Activated CD4-positive, alpha-beta T cell treated with anti-CD3 and anti-CD28 coated beads for 36 hours (primary cell): ENCODE results near the gene OTP. TPM values are rescaled to one million over a fixed set of nuclear protein-coding genes. Genes with fewer than 3 reads are reported as not detected.
A peak's percentile ranks its signal among the peaks of the same experiment; 100 is the strongest.

Experiments
- ATAC-seq: fragments of 200-7000 bp; cut with Tn5 transposase; one replicate; pipeline ENCODE4 v1.10.0; 2021; ENCODE audit warnings: mild to moderate bottlenecking, moderate library complexity
- CTCF ChIA-PET: fragments of 350-600 bp; sonication (Branson Sonifier 250); formaldehyde crosslinking; loops from one replicate; lab custom pipeline; 2021; ENCODE audit warnings: antibody characterized with exemption; lab: Charles Lee
- POLR2A ChIA-PET: fragments of 350-600 bp; sonication (Branson Sonifier 250); formaldehyde crosslinking; loops from one replicate; lab custom pipeline; 2021; ENCODE audit warnings: antibody characterized with exemption, inconsistent platforms; lab: Charles Lee
- DNase-seq: peaks from one replicate; pipeline ENCODE4 v3.0.0-alpha.2; 2020
- H3K27ac Mint-ChIP-seq: one replicate; pipeline ENCODE4 v1.8.0; 2021; ENCODE audit warnings: mixed read lengths
- H3K27me3 Mint-ChIP-seq: one replicate; pipeline ENCODE4 v1.8.0; 2021; ENCODE audit warnings: mixed read lengths
- H3K36me3 Mint-ChIP-seq: one replicate; pipeline ENCODE4 v1.8.0; 2021; ENCODE audit warnings: low read depth, mixed read lengths
- H3K4me1 Mint-ChIP-seq: one replicate; pipeline ENCODE4 v1.8.0; 2021; ENCODE audit warnings: mixed read lengths
- H3K4me3 Mint-ChIP-seq: one replicate; pipeline ENCODE4 v1.8.0; 2021; ENCODE audit warnings: mild to moderate bottlenecking, moderate library complexity, mixed read lengths
- H3K9me3 Mint-ChIP-seq: one replicate; pipeline ENCODE4 v1.8.0; 2021; ENCODE audit warnings: low read depth, mixed read lengths
- intact Hi-C, 2 experiments: fragments of 100-400 bp; cut with DNase I in 1 of 2; cut with micrococcal nuclease in 1 of 2; formaldehyde crosslinking; loops; one replicate each; pipeline versions ENCODE4 v1.14.2 to v1.15.1; 2022 to 2024; cut with DNase I, micrococcal nuclease
- total RNA-seq, 2 experiments: library from RNA; stranded (reverse); gene quantifications; one replicate each; pipeline ENCODE4 v1.2.3, GENCODE V29; 2021

Gene OTP
- total RNA-seq, 2 experiments from 2014 or later: not detected

GRCh38 chr5:77638763-77639671, 504 bp upstream of the OTP start:
- intact Hi-C loops: loop anchor here in 1 of 2 experiments (1.0 to 5.0 kb wide), 2 partner anchors 8 to 318 kb away; no protein-coding TSS in a partner anchor
- ChIA-PET POLR2A (interaction anchor here (0.6 kb wide), 1 partner anchor 61 kb away, joined by 3 read pairs; no protein-coding TSS in a partner anchor), CTCF (interaction anchor here (0.6 to 1.9 kb wide), 3 partner anchors 8 to 429 kb away, joined by 3 to 4 read pairs (median 3); no protein-coding TSS in a partner anchor)
- peaks cover 69% of the 10 kb centered on the region for H3K27me3 Mint-ChIP-seq
- H3K4me3 Mint-ChIP-seq: no peak overlapping the region
- H3K9me3 Mint-ChIP-seq: peaks cover 2% of the 10 kb centered on the region
- ATAC-seq (peak; percentile 61), DNase-seq (peak; percentile 43)
- no peak overlapping the region for H3K27ac Mint-ChIP-seq
- peaks cover 27% of the 10 kb centered on the region for H3K4me1 Mint-ChIP-seq
- no peaks in the 10 kb centered on the region for H3K36me3 Mint-ChIP-seq

DNA sequence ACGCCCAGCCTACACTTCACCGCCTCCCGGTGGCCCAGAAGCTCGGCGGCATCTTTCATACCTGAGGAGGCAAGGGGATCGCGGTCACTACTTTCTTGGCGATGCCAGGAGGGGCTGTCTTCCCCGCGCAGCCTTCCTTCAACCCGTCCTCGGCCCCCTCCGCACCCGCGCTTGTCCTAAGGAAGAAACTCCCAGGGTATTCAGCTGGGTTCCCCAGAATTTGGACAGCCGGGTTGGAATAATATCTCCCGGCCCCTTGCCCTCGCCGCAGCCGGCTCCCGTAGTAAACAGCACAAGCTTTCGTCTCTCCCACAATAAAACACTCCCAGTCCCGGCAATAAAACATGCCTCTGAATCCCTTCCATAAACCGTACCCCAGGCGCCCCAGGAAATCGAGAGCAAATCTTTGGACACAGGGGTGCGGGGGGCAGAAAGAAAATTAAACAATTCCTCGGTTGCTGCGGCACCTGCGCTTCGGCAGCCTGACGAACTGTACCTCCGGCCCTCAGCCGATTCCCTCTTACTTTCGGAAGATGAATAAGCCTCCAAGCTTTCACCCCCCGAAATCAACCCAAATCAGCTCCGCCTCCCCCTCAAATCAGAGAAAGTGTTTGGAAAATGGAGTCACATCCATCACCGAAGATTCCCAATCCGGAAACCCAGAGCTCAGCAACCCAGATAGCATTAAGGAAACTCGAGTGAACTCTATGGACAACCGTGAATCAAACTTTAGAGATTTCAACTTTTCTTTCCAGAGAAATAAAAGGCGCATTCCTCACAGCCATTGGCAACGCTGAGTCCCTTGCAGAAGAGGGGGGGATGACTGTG, 1.1 kb downstream of the OTP start:
- ATAC-seq (no peak), DNase-seq (peak; percentile 21)
- Mint-ChIP-seq H3K9me3 (peaks cover 2% of the 10 kb centered on the region), H3K4me3 (peak overlapping the region; percentile 36), H3K36me3 (no peaks in the 10 kb centered on the region), H3K27ac (peak overlapping the region; percentile 12), H3K27me3 (peaks cover 69% of the 10 kb centered on the region), H3K4me1 (peaks cover 26% of the 10 kb centered on the region)
- CTCF ChIA-PET: interaction anchor here (0.7 to 1.9 kb wide), 2 partner anchors 9 to 145 kb away, joined by 4 read pairs; partner anchors contain the start of gene WDR41
- intact Hi-C loops: loop anchor here in 1 of 2 experiments (5.0 kb wide), 1 partner anchor 320 kb away; no protein-coding TSS in a partner anchor
- POLR2A ChIA-PET: no interaction called here

DNA sequence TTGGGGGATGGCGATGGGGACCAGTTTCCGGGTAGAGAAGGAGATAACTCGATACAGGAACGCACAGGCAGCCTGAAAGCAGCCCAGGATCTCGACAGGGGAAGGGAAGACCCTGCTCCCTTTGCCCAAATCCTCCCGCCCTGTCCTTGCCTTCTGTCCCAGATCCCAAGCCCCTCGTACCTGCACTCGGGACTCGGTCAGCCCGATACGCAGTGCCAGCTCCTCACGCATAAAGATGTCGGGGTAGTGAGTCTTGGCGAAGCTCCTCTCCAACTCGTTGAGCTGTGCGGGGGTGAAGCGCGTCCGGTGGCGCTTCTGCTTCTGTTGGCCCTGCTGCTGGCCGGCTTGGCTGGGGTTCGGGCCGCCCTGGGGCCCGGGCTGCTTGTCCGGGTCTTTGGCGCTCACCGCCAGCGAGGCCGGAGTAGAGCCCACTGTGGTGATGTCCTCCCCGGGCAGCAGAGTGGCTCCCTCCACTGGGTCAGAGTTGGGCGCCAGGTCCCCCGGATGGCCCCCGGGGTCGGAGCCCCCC, 1.8 kb downstream of the OTP start:
- no peak for ATAC-seq
- intact Hi-C loops: loop anchor here in 1 of 2 experiments (5.0 kb wide), 1 partner anchor 321 kb away; no protein-coding TSS in a partner anchor
- H3K27ac Mint-ChIP-seq: no peak overlapping the region
- no peak overlapping the region for H3K4me3 Mint-ChIP-seq
- H3K4me1 Mint-ChIP-seq: peaks cover 28% of the 10 kb centered on the region
- H3K27me3 Mint-ChIP-seq: peaks cover 68% of the 10 kb centered on the region
- CTCF ChIA-PET: interaction anchor here (0.7 kb wide), 1 partner anchor 145 kb away, joined by 4 read pairs; the partner anchor contains the start of gene WDR41
- DNase-seq: no peak
- POLR2A ChIA-PET: interaction anchor here (0.6 kb wide), 1 partner anchor 130 kb away, joined by 3 read pairs; no protein-coding TSS in a partner anchor
- H3K36me3 Mint-ChIP-seq: no peaks in the 10 kb centered on the region
- peaks cover 2% of the 10 kb centered on the region for H3K9me3 Mint-ChIP-seq

DNA sequence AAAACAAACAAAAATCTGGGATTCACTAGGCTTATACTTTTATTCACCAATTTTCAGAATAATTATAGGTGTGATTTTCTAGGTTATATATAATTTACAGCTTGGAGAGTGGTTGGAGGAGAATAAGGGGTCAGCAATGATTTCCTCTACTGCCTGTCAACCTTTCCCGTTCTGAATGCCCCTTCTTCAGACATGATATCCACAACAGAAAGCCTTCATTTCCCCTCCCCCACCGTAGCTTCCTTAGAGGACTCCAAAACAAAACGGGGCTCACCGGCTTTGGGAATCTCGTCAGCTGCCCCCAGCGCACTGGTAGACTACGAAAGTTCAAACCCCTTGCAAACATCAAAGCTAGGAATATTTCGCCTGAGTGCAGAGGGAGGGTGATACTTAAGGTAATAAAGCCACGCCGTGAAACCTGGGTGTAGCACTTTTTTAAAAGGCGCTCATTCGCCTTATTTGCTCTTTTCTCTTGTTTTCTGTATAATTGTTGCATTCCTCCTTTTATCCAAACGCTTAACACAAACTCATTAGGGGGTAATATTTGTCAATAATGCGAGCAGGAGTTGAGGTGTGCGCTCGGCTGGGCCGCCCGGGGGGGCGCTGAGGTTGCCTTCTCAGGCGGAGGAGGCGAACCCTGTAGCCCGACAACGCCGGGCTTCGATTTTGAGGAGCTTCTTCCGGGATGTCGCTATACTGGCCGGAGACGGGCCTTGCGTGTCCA, 2.4 kb downstream of the OTP start:
- Mint-ChIP-seq H3K4me3 (no peak overlapping the region), H3K27me3 (peaks cover 68% of the 10 kb centered on the region), H3K36me3 (no peaks in the 10 kb centered on the region), H3K9me3 (peaks cover 1% of the 10 kb centered on the region), H3K4me1 (peaks cover 31% of the 10 kb centered on the region), H3K27ac (no peak overlapping the region)
- no peak for ATAC-seq
- ChIA-PET POLR2A (interaction anchor here (0.6 kb wide), 1 partner anchor 131 kb away, joined by 3 read pairs; no protein-coding TSS in a partner anchor), CTCF (no interaction called here)
- DNase-seq: no peak
- intact Hi-C loops: loop anchor here in 1 of 2 experiments (5.0 kb wide), 1 partner anchor 321 kb away; no protein-coding TSS in a partner anchor

DNA sequence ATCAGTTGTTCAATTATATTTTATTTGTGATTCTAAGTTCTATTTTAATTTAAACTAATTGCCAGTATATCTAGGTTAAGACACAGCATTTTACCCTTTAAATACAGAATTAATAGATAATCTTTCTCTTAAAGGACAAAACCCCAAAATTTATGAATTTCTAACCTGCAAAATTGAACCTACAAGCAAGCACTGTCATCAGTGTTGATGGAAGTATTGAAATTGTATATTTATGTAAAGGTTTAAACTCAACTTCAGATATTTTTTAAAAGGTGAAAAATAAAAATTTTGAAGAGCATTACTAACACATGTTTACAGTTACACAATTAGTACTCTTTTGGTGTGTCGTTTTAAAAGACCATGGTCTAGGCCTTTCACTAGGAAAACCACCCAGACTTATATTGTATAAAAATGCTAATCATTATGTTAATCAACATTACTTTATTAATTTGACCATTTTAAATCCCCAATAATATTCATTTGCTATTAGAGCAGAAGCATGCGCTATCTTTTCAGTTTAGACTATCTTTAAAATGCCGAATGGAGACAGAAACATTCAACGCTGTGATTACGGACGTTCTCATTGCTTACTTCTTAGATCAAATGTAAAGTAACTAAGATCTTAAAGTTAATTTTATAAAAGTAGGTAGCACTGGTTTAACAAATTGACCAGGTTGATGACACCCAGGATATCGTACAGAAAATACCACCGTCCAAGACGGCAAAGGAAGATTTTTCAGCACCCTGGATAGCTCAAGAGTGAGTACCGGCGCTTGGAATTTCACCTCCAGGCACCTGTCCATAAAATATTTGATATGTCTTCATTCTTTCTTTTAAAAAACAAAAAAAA, 3.2 kb downstream of the OTP start:
- intact Hi-C loops: loop anchor here in 1 of 2 experiments (5.0 kb wide), 1 partner anchor 322 kb away; no protein-coding TSS in a partner anchor
- no peaks in the 10 kb centered on the region for H3K9me3 Mint-ChIP-seq
- H3K36me3 Mint-ChIP-seq: no peaks in the 10 kb centered on the region
- H3K27ac Mint-ChIP-seq: no peak overlapping the region
- ChIA-PET CTCF (no interaction called here), POLR2A (no interaction called here)
- ATAC-seq (no peak), DNase-seq (no peak)
- H3K4me1 Mint-ChIP-seq: peaks cover 32% of the 10 kb centered on the region
- peaks cover 65% of the 10 kb centered on the region for H3K27me3 Mint-ChIP-seq
- no peak overlapping the region for H3K4me3 Mint-ChIP-seq

GRCh38 chr5:77633709-77634108, 4.8 kb downstream of the OTP start:
- no peaks in the 10 kb centered on the region for H3K9me3 Mint-ChIP-seq
- no peak for DNase-seq
- CTCF ChIA-PET: interaction anchor here (0.6 kb wide), 1 partner anchor 143 kb away, joined by 3 read pairs; no protein-coding TSS in a partner anchor
- H3K27me3 Mint-ChIP-seq: peaks cover 66% of the 10 kb centered on the region
- POLR2A ChIA-PET: no interaction called here
- ATAC-seq: no peak
- peaks cover 35% of the 10 kb centered on the region for H3K4me1 Mint-ChIP-seq
- H3K4me3 Mint-ChIP-seq: no peak overlapping the region
- intact Hi-C loops: loop anchor here in 1 of 2 experiments (5.0 kb wide), 1 partner anchor 1879 kb away; the partner anchor contains the start of gene HOMER1
- no peak overlapping the region for H3K27ac Mint-ChIP-seq
- no peaks in the 10 kb centered on the region for H3K36me3 Mint-ChIP-seq

- no peaks in the 10 kb centered on the region for H3K36me3 Mint-ChIP-seq
- DNase-seq (no peak), ATAC-seq (no peak)
- ChIA-PET CTCF (interaction anchor here (0.6 kb wide), 1 partner anchor 144 kb away, joined by 3 read pairs; no protein-coding TSS in a partner anchor), POLR2A (no interaction called here)
- H3K27me3 Mint-ChIP-seq: peaks cover 70% of the 10 kb centered on the region
- H3K27ac Mint-ChIP-seq: no peak overlapping the region
- intact Hi-C loops: loop anchor here in 1 of 2 experiments (5.0 kb wide), 1 partner anchor 1879 kb away; the partner anchor contains the start of gene HOMER1
- peaks cover 37% of the 10 kb centered on the region for H3K4me1 Mint-ChIP-seq
- no peak overlapping the region for H3K4me3 Mint-ChIP-seq
- no peaks in the 10 kb centered on the region for H3K9me3 Mint-ChIP-seq
These were observed 5.3 kb downstream of the OTP start for GRCh38 chr5:77633207-77633675.

- DNase-seq: peak; percentile 17
- peaks cover 68% of the 10 kb centered on the region for H3K27me3 Mint-ChIP-seq
- no peak for ATAC-seq
- H3K4me3 Mint-ChIP-seq: no peak overlapping the region
- peaks cover 33% of the 10 kb centered on the region for H3K4me1 Mint-ChIP-seq
- intact Hi-C loops: loop anchor here in 1 of 2 experiments (5.0 kb wide), 1 partner anchor 1880 kb away; the partner anchor contains the start of gene HOMER1
- no peaks in the 10 kb centered on the region for H3K36me3 Mint-ChIP-seq
- no peaks in the 10 kb centered on the region for H3K9me3 Mint-ChIP-seq
- no peak overlapping the region for H3K27ac Mint-ChIP-seq
- ChIA-PET POLR2A (no interaction called here), CTCF (no interaction called here)
These were observed 5.8 kb downstream of the OTP start for GRCh38 chr5:77632526-77633206.
